ENCODE measurements around the gene SOX10.

Gene SOX10

DNA sequence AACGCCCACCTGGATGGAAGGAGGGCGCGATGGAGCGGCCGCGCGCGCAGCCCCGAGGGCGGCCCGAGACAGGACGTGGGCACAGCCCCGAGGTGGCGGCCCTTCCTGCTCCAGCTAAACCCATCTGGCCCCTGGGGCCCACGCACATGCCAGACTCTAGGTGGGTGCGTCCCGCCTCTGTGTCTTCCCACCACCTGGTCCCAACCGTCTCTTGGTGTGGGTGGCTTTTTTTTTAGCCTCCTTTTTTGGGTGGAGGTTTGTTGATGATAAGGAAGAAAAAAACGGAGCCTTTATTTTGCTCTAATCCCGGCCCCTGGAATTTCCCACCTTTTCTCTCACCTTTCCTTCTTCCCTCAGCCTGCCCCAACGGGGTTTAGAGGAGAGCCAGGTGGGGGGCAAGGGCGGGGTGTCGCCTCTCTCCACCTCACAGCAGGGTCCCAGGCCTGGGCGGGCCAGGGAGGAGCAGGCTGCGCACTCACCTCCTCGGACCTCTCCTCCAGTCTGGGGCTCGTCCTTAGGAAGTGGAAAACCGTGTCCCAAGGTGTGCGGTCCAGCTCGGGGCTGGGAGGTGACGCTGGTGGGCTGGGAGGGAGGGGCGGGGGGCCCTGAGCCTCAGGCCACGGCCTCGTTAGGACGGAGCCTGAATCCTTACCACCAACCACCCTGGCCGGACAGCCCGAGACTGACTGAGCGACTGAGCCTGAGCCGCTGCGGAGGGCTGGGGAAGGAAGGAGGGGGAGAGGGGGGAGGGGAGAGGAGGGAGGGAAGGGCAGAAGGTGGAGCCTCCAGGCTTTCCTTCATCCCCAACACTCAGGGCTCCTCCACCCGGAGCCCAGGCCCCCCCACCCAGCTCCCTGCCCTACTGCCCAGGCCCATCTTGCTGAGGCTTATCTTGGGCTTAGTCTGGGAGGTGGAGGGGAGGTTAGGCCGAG, at the start of gene SOX10:
SOX10 (minus strand) TSS at position 696 of the 932 bp plus-strand sequence. CDS start 771 bp downstream, outside the sequence.
- Histone ChIP-seq H3K4me2 (ENCODE audit: low read length) (no peak within 1 kb of the TSS), H3K4me1 (no peaks in the 10 kb centered on the region), H3K27me3 (ENCODE audit: control insufficient read depth, insufficient read depth, low read length) (no peaks in the 10 kb centered on the region), H3K9me3 (ENCODE audit: control insufficient read depth, low read length) (no peaks in the 10 kb centered on the region), H3K27ac (no peak within 1 kb of the TSS), H2AFZ (no peak within 1 kb of the TSS), H3K4me3 (ENCODE audit: low read depth, low read length) (no peak within 1 kb of the TSS), H3K36me3 (ENCODE audit: control insufficient read depth, insufficient read depth, low read length) (no peaks in the 10 kb centered on the region), H3K9ac (no peak within 1 kb of the TSS), H3K79me2 (no peaks in the 10 kb centered on the region)
- TF ChIP-seq, protein P1, sequence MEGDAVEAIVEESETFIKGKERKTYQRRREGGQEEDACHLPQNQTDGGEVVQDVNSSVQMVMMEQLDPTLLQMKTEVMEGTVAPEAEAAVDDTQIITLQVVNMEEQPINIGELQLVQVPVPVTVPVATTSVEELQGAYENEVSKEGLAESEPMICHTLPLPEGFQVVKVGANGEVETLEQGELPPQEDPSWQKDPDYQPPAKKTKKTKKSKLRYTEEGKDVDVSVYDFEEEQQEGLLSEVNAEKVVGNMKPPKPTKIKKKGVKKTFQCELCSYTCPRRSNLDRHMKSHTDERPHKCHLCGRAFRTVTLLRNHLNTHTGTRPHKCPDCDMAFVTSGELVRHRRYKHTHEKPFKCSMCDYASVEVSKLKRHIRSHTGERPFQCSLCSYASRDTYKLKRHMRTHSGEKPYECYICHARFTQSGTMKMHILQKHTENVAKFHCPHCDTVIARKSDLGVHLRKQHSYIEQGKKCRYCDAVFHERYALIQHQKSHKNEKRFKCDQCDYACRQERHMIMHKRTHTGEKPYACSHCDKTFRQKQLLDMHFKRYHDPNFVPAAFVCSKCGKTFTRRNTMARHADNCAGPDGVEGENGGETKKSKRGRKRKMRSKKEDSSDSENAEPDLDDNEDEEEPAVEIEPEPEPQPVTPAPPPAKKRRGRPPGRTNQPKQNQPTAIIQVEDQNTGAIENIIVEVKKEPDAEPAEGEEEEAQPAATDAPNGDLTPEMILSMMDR (IDR thresholded peaks at IDR 0.05) = no peak

DNA sequence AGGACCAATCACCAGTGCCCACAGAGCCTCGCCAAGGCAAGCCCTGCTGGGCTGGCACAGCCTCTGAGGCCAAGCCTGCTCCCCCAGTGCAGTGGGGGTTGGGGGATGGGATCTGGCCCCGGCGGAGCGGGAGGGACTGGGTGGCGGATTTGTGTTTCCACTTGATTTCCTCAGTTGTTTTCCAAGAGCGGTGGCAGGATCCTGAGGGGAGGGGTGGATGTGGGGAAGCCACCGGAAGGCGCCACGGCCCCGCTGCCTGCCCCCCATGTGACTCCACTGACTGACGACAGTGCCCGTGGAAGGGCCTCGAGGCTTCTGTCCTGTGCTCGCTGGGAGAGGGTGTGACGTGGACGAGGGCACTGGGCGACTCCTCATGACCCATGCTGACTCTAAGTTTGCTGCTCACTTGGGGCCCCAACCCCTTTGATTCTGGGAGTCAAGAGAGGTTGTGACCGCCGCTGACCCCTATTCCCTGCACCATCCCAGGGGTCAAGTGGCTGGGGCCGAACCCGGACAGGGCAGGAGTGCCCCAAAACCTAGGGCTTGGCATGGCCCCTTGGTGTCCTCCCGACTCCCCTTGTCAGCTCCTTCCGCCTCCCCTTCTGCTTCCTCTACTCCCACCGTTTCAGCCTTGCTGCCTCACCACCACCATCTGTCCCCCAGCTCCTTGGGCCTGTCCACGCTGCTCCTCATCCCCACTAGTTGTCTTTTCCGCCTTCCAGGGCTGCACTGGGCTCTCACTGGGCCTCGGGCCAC, 49.3 kb upstream of the SOX10 start:
- no peaks in the 10 kb centered on the region for H3K9me3 ChIP-seq (ENCODE audit: control insufficient read depth, low read length)
- H3K4me2 ChIP-seq (ENCODE audit: low read length) = no peak overlapping the region
- H3K79me2 ChIP-seq = no peaks in the 10 kb centered on the region
- peak overlapping the region; percentile 39 for H3K27ac ChIP-seq
- H3K4me1 ChIP-seq = no peaks in the 10 kb centered on the region
- H3K27me3 ChIP-seq (ENCODE audit: control insufficient read depth, insufficient read depth, low read length) = no peaks in the 10 kb centered on the region
- no peaks in the 10 kb centered on the region for H3K36me3 ChIP-seq (ENCODE audit: control insufficient read depth, insufficient read depth, low read length)
- TF ChIP-seq, protein P1 (IDR thresholded peaks at IDR 0.05) = no peak
- H3K9ac ChIP-seq = no peak overlapping the region
- no peak overlapping the region for H3K4me3 ChIP-seq (ENCODE audit: low read depth, low read length)
- H2AFZ ChIP-seq = no peak overlapping the region

DNA sequence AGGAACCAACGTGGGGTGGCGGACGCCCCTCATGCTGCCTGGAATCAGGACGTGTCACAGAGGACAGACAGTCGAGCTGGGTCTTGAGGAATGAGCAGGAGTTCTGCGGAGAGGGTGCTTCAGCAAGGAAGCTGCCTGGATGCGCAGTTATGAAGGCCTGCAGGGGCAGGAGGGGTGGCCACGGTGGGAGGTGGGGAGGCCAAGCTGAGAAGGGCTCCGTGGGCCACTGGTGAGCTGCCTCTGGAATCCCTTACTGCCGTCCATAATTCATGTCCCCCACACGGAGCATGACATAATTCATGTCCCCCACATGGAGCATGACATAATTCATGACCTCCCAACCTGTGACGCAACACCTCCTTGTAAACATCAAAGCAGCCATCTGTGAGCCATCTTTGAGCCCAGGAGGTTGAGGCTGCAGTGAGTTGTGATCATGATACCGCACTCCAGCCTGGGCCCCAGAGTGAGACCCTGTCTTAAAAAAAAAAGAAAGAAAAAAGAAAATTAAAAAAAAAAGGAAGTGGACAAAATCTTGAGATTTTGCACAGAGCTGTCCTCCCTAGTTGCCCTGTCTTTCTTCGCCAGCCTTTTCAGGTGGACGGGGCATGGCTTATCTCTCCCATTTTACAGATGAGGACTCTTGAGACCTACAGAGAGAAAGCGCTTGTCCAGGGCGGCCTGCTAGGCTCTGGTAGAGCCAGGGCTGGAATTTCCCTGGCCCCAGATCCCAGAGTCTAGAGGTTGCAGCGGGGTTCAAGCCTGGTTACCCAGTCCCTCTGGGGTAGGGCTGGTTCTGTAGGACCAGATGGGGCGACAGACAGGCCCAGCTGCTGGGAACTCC, 48.5 kb upstream of the SOX10 start:
- Histone ChIP-seq H3K9ac (no peak overlapping the region), H2AFZ (no peak overlapping the region), H3K27ac (no peak overlapping the region), H3K36me3 (ENCODE audit: control insufficient read depth, insufficient read depth, low read length) (no peaks in the 10 kb centered on the region), H3K9me3 (ENCODE audit: control insufficient read depth, low read length) (no peaks in the 10 kb centered on the region), H3K4me1 (no peaks in the 10 kb centered on the region), H3K4me2 (ENCODE audit: low read length) (no peak overlapping the region), H3K4me3 (ENCODE audit: low read depth, low read length) (no peak overlapping the region), H3K79me2 (no peaks in the 10 kb centered on the region), H3K27me3 (ENCODE audit: control insufficient read depth, insufficient read depth, low read length) (no peaks in the 10 kb centered on the region)
- TF ChIP-seq, protein P1 (IDR thresholded peaks at IDR 0.05) = no peak

DNA sequence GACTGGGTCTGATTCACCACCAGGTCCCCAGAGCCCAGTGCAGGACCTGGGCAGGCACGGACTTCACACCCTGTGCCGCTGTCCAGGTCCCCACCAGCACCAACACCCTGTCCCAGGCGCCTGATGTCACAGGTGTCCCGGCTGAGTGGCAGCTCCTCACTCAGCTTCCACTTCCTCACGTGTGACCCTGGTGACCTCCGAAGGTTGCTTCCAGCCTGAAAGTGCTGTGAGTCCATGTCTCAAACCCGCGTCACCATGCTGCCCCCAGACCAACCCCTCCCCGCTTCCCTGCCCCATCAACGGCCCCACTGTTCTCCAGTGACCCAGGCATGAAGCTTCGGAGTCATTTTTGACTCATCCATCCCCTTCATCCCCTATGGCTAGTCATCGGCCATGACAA, 47.1 kb upstream of the SOX10 start:
- Histone ChIP-seq H2AFZ (no peak overlapping the region), H3K36me3 (ENCODE audit: control insufficient read depth, insufficient read depth, low read length) (no peaks in the 10 kb centered on the region), H3K9me3 (ENCODE audit: control insufficient read depth, low read length) (no peaks in the 10 kb centered on the region), H3K27me3 (ENCODE audit: control insufficient read depth, insufficient read depth, low read length) (no peaks in the 10 kb centered on the region), H3K4me2 (ENCODE audit: low read length) (no peak overlapping the region), H3K79me2 (no peaks in the 10 kb centered on the region), H3K4me3 (ENCODE audit: low read depth, low read length) (no peak overlapping the region), H3K27ac (no peak overlapping the region), H3K9ac (no peak overlapping the region), H3K4me1 (no peaks in the 10 kb centered on the region)
- TF ChIP-seq, protein P1 (IDR thresholded peaks at IDR 0.05) = no peak

Measured in parathyroid adenoma (tissue), 2 donors.